ENCODE results near the gene FGFBP2.

DNA sequence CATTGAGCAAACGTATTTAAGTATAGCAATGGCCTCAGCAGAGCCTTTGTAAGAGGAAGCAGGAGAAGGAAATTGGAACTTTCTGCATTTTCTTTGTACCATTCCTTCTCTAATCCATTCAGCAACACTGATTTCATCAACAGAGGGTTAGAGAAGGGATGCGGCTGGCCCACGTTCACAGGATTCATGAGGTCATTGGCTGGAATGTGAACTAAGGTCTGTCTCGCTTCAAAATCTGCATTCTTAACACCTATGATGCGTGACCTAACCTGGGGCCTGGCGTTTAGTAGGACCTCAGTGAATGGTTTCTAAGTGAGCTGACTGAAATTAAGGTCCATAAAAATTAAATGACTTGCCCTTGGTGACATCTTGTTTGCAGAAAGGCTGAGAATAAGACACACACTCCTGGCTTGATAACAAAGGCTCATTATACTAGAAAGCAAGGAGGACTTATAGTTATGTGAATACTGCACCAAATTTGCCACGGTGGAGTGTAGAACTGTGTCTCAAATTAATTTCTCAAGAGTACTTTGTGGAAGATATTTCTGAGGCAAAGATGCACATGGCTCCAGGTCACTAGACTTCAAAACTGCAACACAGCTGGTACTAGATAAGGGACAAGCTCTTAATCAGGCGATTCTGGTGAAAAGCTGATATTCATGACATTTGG is 49.9 kb downstream of the FGFBP2 start:
- TF ChIP-seq, protein P1, sequence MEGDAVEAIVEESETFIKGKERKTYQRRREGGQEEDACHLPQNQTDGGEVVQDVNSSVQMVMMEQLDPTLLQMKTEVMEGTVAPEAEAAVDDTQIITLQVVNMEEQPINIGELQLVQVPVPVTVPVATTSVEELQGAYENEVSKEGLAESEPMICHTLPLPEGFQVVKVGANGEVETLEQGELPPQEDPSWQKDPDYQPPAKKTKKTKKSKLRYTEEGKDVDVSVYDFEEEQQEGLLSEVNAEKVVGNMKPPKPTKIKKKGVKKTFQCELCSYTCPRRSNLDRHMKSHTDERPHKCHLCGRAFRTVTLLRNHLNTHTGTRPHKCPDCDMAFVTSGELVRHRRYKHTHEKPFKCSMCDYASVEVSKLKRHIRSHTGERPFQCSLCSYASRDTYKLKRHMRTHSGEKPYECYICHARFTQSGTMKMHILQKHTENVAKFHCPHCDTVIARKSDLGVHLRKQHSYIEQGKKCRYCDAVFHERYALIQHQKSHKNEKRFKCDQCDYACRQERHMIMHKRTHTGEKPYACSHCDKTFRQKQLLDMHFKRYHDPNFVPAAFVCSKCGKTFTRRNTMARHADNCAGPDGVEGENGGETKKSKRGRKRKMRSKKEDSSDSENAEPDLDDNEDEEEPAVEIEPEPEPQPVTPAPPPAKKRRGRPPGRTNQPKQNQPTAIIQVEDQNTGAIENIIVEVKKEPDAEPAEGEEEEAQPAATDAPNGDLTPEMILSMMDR (conservative IDR thresholded peaks at IDR 0.05; ENCODE audit: low read depth in 2 of 2): no peak
- no peak for TF ChIP-seq EZH2phosphoT487 (IDR thresholded peaks at IDR 0.05; ENCODE audit: unreplicated experiment)
- no peak for TF ChIP-seq EZH2 (IDR thresholded peaks at IDR 0.05; ENCODE audit: low read depth, unreplicated experiment)
- TF ChIP-seq, protein P2, sequence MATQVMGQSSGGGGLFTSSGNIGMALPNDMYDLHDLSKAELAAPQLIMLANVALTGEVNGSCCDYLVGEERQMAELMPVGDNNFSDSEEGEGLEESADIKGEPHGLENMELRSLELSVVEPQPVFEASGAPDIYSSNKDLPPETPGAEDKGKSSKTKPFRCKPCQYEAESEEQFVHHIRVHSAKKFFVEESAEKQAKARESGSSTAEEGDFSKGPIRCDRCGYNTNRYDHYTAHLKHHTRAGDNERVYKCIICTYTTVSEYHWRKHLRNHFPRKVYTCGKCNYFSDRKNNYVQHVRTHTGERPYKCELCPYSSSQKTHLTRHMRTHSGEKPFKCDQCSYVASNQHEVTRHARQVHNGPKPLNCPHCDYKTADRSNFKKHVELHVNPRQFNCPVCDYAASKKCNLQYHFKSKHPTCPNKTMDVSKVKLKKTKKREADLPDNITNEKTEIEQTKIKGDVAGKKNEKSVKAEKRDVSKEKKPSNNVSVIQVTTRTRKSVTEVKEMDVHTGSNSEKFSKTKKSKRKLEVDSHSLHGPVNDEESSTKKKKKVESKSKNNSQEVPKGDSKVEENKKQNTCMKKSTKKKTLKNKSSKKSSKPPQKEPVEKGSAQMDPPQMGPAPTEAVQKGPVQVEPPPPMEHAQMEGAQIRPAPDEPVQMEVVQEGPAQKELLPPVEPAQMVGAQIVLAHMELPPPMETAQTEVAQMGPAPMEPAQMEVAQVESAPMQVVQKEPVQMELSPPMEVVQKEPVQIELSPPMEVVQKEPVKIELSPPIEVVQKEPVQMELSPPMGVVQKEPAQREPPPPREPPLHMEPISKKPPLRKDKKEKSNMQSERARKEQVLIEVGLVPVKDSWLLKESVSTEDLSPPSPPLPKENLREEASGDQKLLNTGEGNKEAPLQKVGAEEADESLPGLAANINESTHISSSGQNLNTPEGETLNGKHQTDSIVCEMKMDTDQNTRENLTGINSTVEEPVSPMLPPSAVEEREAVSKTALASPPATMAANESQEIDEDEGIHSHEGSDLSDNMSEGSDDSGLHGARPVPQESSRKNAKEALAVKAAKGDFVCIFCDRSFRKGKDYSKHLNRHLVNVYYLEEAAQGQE (IDR thresholded peaks at IDR 0.05; ENCODE audit: unreplicated experiment): no peak
- no peak for TF ChIP-seq JUNB (IDR thresholded peaks at IDR 0.05; ENCODE audit: unreplicated experiment)
- TF ChIP-seq POLR2AphosphoS5 (IDR thresholded peaks at IDR 0.05; ENCODE audit: low read depth): no peak
- no peak for TF ChIP-seq ZNF331 (CRISPR knock-in tag; IDR thresholded peaks at IDR 0.05; ENCODE audit: low read depth)
- TF ChIP-seq CREB1 (CRISPR knock-in tag; IDR thresholded peaks at IDR 0.05; ENCODE audit: low read depth): no peak
- no peak for TF ChIP-seq STAT1 (IDR thresholded peaks at IDR 0.05; ENCODE audit: unreplicated experiment)
- no peak for TF ChIP-seq ZNF114 (CRISPR knock-in tag; IDR thresholded peaks at IDR 0.05)
- TF ChIP-seq, protein P3, sequence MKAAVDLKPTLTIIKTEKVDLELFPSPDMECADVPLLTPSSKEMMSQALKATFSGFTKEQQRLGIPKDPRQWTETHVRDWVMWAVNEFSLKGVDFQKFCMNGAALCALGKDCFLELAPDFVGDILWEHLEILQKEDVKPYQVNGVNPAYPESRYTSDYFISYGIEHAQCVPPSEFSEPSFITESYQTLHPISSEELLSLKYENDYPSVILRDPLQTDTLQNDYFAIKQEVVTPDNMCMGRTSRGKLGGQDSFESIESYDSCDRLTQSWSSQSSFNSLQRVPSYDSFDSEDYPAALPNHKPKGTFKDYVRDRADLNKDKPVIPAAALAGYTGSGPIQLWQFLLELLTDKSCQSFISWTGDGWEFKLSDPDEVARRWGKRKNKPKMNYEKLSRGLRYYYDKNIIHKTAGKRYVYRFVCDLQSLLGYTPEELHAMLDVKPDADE (IDR thresholded peaks at IDR 0.05): no peak
